ENCODE measurements around the gene JARID2.

GRCh38 chr6:15304337-15305042 lies 58.6 kb downstream of the JARID2 start:
- TF ChIP-seq CTCF (IDR thresholded peaks at IDR 0.05): no peak
- no peak for TF ChIP-seq POLR2A (IDR thresholded peaks at IDR 0.05)
